ENCODE data around the gene CXCL10.
"Not testable (repeated sequence)": the region's sequence is repeated elsewhere in the genome, so short reads cannot be mapped to it uniquely, and the experiment has no call there.

The CXCL10 gene

GRCh38 chr4:76023389-76023788 is at the start of gene CXCL10:
TSS of gene CXCL10 (minus strand) at chr4:76023497. CDS start at chr4:76023431, 66 bp downstream.
- DNase-seq (ENCODE audit: low read depth) = no peak

GRCh38 chr4:76072760-76073159 is 49.5 kb upstream of the CXCL10 start:
- DNase-seq (ENCODE audit: low read depth) = no peak

- DNase-seq (ENCODE audit: low read depth) = no peak
Observed at GRCh38 chr4:76067652-76068286, 44.5 kb upstream of the CXCL10 start.

GRCh38 chr4:76066546-76066945 is 43.2 kb upstream of the CXCL10 start:
- DNase-seq (ENCODE audit: low read depth) = no peak

GRCh38 chr4:76061982-76062381 is 38.7 kb upstream of the CXCL10 start:
- DNase-seq (ENCODE audit: low read depth) = no peak

- DNase-seq (ENCODE audit: low read depth) = no peak
Observed at GRCh38 chr4:76061421-76061820, 38.1 kb upstream of the CXCL10 start.

GRCh38 chr4:76060506-76060905 is 37.2 kb upstream of the CXCL10 start:
- DNase-seq (ENCODE audit: low read depth) = no peak

- DNase-seq (ENCODE audit: low read depth) = no peak
Observed at GRCh38 chr4:76059750-76060149, 36.5 kb upstream of the CXCL10 start.

- DNase-seq (ENCODE audit: low read depth) = peak; percentile 36
Observed at GRCh38 chr4:76058888-76059426, 35.7 kb upstream of the CXCL10 start.

- no peak for DNase-seq (ENCODE audit: low read depth)
Observed at GRCh38 chr4:76058302-76058701, 35.0 kb upstream of the CXCL10 start.

GRCh38 chr4:76055421-76055820 is 32.1 kb upstream of the CXCL10 start:
- no peak for DNase-seq (ENCODE audit: low read depth)

GRCh38 chr4:76055016-76055415 is 31.7 kb upstream of the CXCL10 start:
- no peak for DNase-seq (ENCODE audit: low read depth)

- DNase-seq (ENCODE audit: low read depth) = no peak
Observed at GRCh38 chr4:76053730-76054129, 30.4 kb upstream of the CXCL10 start.

- DNase-seq (ENCODE audit: low read depth) = not testable (repeated sequence)
Observed at GRCh38 chr4:76050560-76051050, 27.3 kb upstream of the CXCL10 start.

- not testable (repeated sequence) for DNase-seq (ENCODE audit: low read depth)
Observed at GRCh38 chr4:76049860-76050416, 26.6 kb upstream of the CXCL10 start.

GRCh38 chr4:76044686-76045085 is 21.4 kb upstream of the CXCL10 start:
- not testable (repeated sequence) for DNase-seq (ENCODE audit: low read depth)

- DNase-seq (ENCODE audit: low read depth) = not testable (repeated sequence)
Observed at GRCh38 chr4:76043306-76043705, 20.0 kb upstream of the CXCL10 start.

GRCh38 chr4:76042241-76042998 is 19.1 kb upstream of the CXCL10 start:
- DNase-seq (ENCODE audit: low read depth) = not testable (repeated sequence)

GRCh38 chr4:76036855-76037254 is 13.6 kb upstream of the CXCL10 start:
- no peak for DNase-seq (ENCODE audit: low read depth)

- no peak for DNase-seq (ENCODE audit: low read depth)
Observed at GRCh38 chr4:76035799-76036380, 12.6 kb upstream of the CXCL10 start, which contains the start of gene CXCL11. TSS of gene CXCL11 (minus strand) at chr4:76036070. CDS start at chr4:76035987, 83 bp downstream.

- no peak for DNase-seq (ENCODE audit: low read depth)
Observed at GRCh38 chr4:76035141-76035540, 11.8 kb upstream of the CXCL10 start.

GRCh38 chr4:76029300-76029699 is 6.0 kb upstream of the CXCL10 start:
- no peak for DNase-seq (ENCODE audit: low read depth)

Measured in CMK (cell line).